Measurements from ENCODE around the gene ENDOV.

Gene ENDOV

GRCh38 chr17:80451104-80451775 lies 36.3 kb downstream of the ENDOV start:
- ChIA-PET CTCF (interaction anchor here (0.6 kb wide), 1 partner anchor 24 kb away, joined by 3 read pairs; no protein-coding TSS in a partner anchor), POLR2A (ENCODE audit: low non-redundant PET) (no interaction called here)
- DNase-seq (ENCODE audit: low spot score): no peak
- TF ChIP-seq CTCF (conservative IDR thresholded peaks at IDR 0.05; ENCODE audit: low read depth): no peak
- no peak overlapping the region for H3K27ac ChIP-seq

GRCh38 chr17:80452173-80452915 lies 37.4 kb downstream of the ENDOV start:
- DNase-seq (ENCODE audit: low spot score): no peak
- POLR2A ChIA-PET (ENCODE audit: low non-redundant PET): no interaction called here
- TF ChIP-seq CTCF (conservative IDR thresholded peaks at IDR 0.05; ENCODE audit: low read depth): no peak
- H3K27ac ChIP-seq: peak overlapping the region; percentile 94
- CTCF ChIA-PET: no interaction called here

GRCh38 chr17:80453126-80453997 lies 38.4 kb downstream of the ENDOV start:
- POLR2A ChIA-PET (ENCODE audit: low non-redundant PET): interaction anchor here (0.6 kb wide), 1 partner anchor 588 kb away, joined by 3 read pairs; no protein-coding TSS in a partner anchor
- TF ChIP-seq CTCF (conservative IDR thresholded peaks at IDR 0.05; ENCODE audit: low read depth): no peak
- CTCF ChIA-PET: interaction anchor here (1.6 kb wide), 1 partner anchor 26 kb away, joined by 6 read pairs; no protein-coding TSS in a partner anchor

GRCh38 chr17:80453998-80454556 lies 39.1 kb downstream of the ENDOV start:
- CTCF ChIA-PET: interaction anchor here (1.6 kb wide), 1 partner anchor 27 kb away, joined by 6 read pairs; no protein-coding TSS in a partner anchor

More at GRCh38 chr17:80453126-80453997, 38.4 kb downstream of the ENDOV start:
- DNase-seq (ENCODE audit: low spot score): no peak
- H3K27ac ChIP-seq: peak overlapping the region; percentile 94

GRCh38 chr17:80454557-80455335 lies 39.8 kb downstream of the ENDOV start:
- POLR2A ChIA-PET (ENCODE audit: low non-redundant PET): interaction anchor here (0.5 to 1.3 kb wide), 8 partner anchors 12 to 996 kb away, joined by 3 to 7 read pairs (median 3); no protein-coding TSS in a partner anchor
- TF ChIP-seq CTCF (conservative IDR thresholded peaks at IDR 0.05; ENCODE audit: low read depth): no peak
- H3K27ac ChIP-seq: peak overlapping the region; percentile 94
- peak; percentile 94 for DNase-seq (ENCODE audit: low spot score)
- CTCF ChIA-PET: interaction anchor here (0.6 to 1.6 kb wide), 3 partner anchors 15 to 27 kb away, joined by 3 to 6 read pairs (median 4); no protein-coding TSS in a partner anchor

More at GRCh38 chr17:80453998-80454556, 39.1 kb downstream of the ENDOV start:
- H3K27ac ChIP-seq: peak overlapping the region; percentile 94
- no peak for TF ChIP-seq CTCF (conservative IDR thresholded peaks at IDR 0.05; ENCODE audit: low read depth)
- no peak for DNase-seq (ENCODE audit: low spot score)
- POLR2A ChIA-PET (ENCODE audit: low non-redundant PET): interaction anchor here (0.5 to 1.3 kb wide), 8 partner anchors 11 to 995 kb away, joined by 3 to 7 read pairs (median 3); no protein-coding TSS in a partner anchor

Measured in RWPE1 (cell line).